H9 (cell line): Measurements from ENCODE around the gene MACIR. TPM values are rescaled to one million over a fixed set of nuclear protein-coding genes. Genes with fewer than 3 reads are reported as not detected.

Experiments
- DNase-seq: peaks from one replicate; pipeline ENCODE4 v3.0.0-alpha.2; 2017
- H2AFZ ChIP-seq: one replicate; pipeline ENCODE4 v1.6.1; 2013; ENCODE audit warnings: mild to moderate bottlenecking, low read length, control low read depth, moderate library complexity
- H2AK5ac ChIP-seq: 2 replicates; pipeline ENCODE4 v1.6.1; 2013; ENCODE audit warnings: low read length, control low read depth, mixed read lengths; ENCODE audit not compliant: insufficient read length
- H2BK120ac ChIP-seq: one replicate; pipeline ENCODE4 v1.6.1; 2013; ENCODE audit warnings: low read depth, mild to moderate bottlenecking, low read length, control low read depth, inconsistent platforms; ENCODE audit not compliant: poor library complexity, severe bottlenecking
- H2BK12ac ChIP-seq: 2 replicates; pipeline ENCODE4 v1.6.1; 2013; ENCODE audit warnings: low read length, control low read depth, mixed read lengths, low read depth; ENCODE audit not compliant: insufficient read length
- H2BK15ac ChIP-seq: 2 replicates; pipeline ENCODE4 v1.6.1; 2013; ENCODE audit warnings: low read depth, low read length, control low read depth
- H2BK20ac ChIP-seq: one replicate; pipeline ENCODE4 v1.6.1; 2013; ENCODE audit warnings: low read depth, mild to moderate bottlenecking, low read length, control low read depth, inconsistent platforms; ENCODE audit not compliant: poor library complexity, severe bottlenecking
- H2BK5ac ChIP-seq: 2 replicates; pipeline ENCODE4 v1.6.1; 2013; ENCODE audit warnings: low read length, control low read depth, mixed read lengths; ENCODE audit not compliant: insufficient read length
- H3K14ac ChIP-seq: 2 replicates; pipeline ENCODE4 v1.6.1; 2013; ENCODE audit warnings: low read length, control low read depth; ENCODE audit not compliant: insufficient read depth
- H3K18ac ChIP-seq: 2 replicates; pipeline ENCODE4 v1.6.1; 2013; ENCODE audit warnings: low read depth, mild to moderate bottlenecking, mixed read lengths, low read length, control low read depth; ENCODE audit not compliant: insufficient read length
- H3K23ac ChIP-seq: 2 replicates; pipeline ENCODE4 v1.6.1; 2013; ENCODE audit warnings: low read length, control low read depth, mixed read lengths, low read depth; ENCODE audit not compliant: insufficient read length
- H3K23me2 ChIP-seq: 2 replicates; pipeline ENCODE4 v1.6.1; 2013; ENCODE audit warnings: low read depth, mild to moderate bottlenecking, mixed read lengths, low read length, control low read depth; ENCODE audit not compliant: insufficient read length, poor library complexity, severe bottlenecking
- H3K27ac ChIP-seq: 2 replicates; pipeline ENCODE4 v1.5.1; 2013; ENCODE audit warnings: low read length, control low read depth, mixed read lengths, low read depth; ENCODE audit not compliant: insufficient read length
- H3K27me3 ChIP-seq: 2 replicates; pipeline ENCODE4 v1.6.1; 2013; ENCODE audit warnings: low read length, control low read depth, inconsistent platforms; ENCODE audit not compliant: insufficient read depth
- H3K4ac ChIP-seq: 2 replicates; pipeline ENCODE4 v1.6.1; 2013; ENCODE audit warnings: low read depth, mild to moderate bottlenecking, control low read depth, inconsistent platforms, low read length, moderate library complexity
- H3K4me1 ChIP-seq: 2 replicates; pipeline ENCODE4 v1.6.1; 2013; ENCODE audit warnings: low read length, control low read depth, inconsistent platforms; ENCODE audit not compliant: insufficient read depth
- H3K4me2 ChIP-seq: 2 replicates; pipeline ENCODE4 v1.6.1; 2013; ENCODE audit warnings: low read length, control low read depth, mixed read lengths; ENCODE audit not compliant: insufficient read length, insufficient read depth
- H3K56ac ChIP-seq: 2 replicates; pipeline ENCODE4 v1.6.1; 2013; ENCODE audit warnings: low read depth, mild to moderate bottlenecking, mixed read lengths, low read length, control low read depth; ENCODE audit not compliant: insufficient read length
- H3K79me1 ChIP-seq: 2 replicates; pipeline ENCODE4 v1.6.1; 2013; ENCODE audit warnings: low read depth, mild to moderate bottlenecking, moderate library complexity, low read length, control low read depth, inconsistent platforms; ENCODE audit not compliant: insufficient read depth, poor library complexity, severe bottlenecking
- H3K79me2 ChIP-seq: 2 replicates; pipeline ENCODE4 v1.6.1; 2013; ENCODE audit warnings: low read length, control low read depth, inconsistent platforms; ENCODE audit not compliant: insufficient read depth
- H3K9ac ChIP-seq: 2 replicates; pipeline ENCODE4 v1.6.1; 2013; ENCODE audit warnings: low read length, control low read depth, mixed read lengths; ENCODE audit not compliant: insufficient read length; ENCODE audit errors: extremely low read depth
- H3K9me3 ChIP-seq: one replicate; pipeline ENCODE4 v1.6.1; 2013; ENCODE audit warnings: low read depth, low read length, inconsistent platforms; ENCODE audit not compliant: control insufficient read depth
- H3T11ph ChIP-seq: one replicate; pipeline ENCODE4 v1.6.1; 2013; ENCODE audit warnings: mild to moderate bottlenecking, low read length, control low read depth, inconsistent platforms
- H4K20me1 ChIP-seq: one replicate; pipeline ENCODE4 v1.6.1; 2013; ENCODE audit not compliant: control insufficient read depth, insufficient read length, insufficient read depth
- H4K5ac ChIP-seq: 2 replicates; pipeline ENCODE4 v1.6.1; 2013; ENCODE audit warnings: low read depth, mild to moderate bottlenecking, mixed read lengths, low read length, control low read depth; ENCODE audit not compliant: insufficient read length
- H4K8ac ChIP-seq: replicated peaks from 2 replicates; pipeline ENCODE4 v1.6.1; 2013; ENCODE audit warnings: low read length, control low read depth, mixed read lengths, low read depth; ENCODE audit not compliant: insufficient read length
- H4K91ac ChIP-seq: 2 replicates; pipeline ENCODE4 v1.6.1; 2013; ENCODE audit warnings: low read depth, mild to moderate bottlenecking, moderate library complexity, mixed read lengths, low read length, control low read depth; ENCODE audit not compliant: insufficient read length
- H3K27ac Mint-ChIP-seq, 3 experiments: 2 replicates in 2 of 3; 3 replicates in 1 of 3; pipeline ENCODE4 v1.8.0; 2020 to 2021; ENCODE audit warnings: mixed read lengths in 3 of 3, mild to moderate bottlenecking in 1 of 3, moderate library complexity in 1 of 3
- H3K27me3 Mint-ChIP-seq: 2 replicates; pipeline ENCODE4 v1.8.0; 2021; ENCODE audit warnings: low read depth, mild to moderate bottlenecking, moderate library complexity, mixed read lengths
- H3K36me3 Mint-ChIP-seq, 3 experiments: 2 replicates in 2 of 3; 3 replicates in 1 of 3; pipeline ENCODE4 v1.8.0; 2020 to 2021; ENCODE audit warnings: low read depth in 3 of 3, mixed read lengths in 3 of 3; ENCODE audit not compliant: insufficient read depth in 1 of 3
- H3K4me1 Mint-ChIP-seq, 2 experiments: 2 replicates each; pipeline ENCODE4 v1.8.0; 2020; ENCODE audit warnings: mixed read lengths in 2 of 2
- H3K4me3 Mint-ChIP-seq, 2 experiments: 2 replicates in 1 of 2; 3 replicates in 1 of 2; pipeline ENCODE4 v1.8.0; 2020 to 2021; ENCODE audit warnings: mild to moderate bottlenecking in 2 of 2, mixed read lengths in 2 of 2, moderate library complexity in 1 of 2
- H3K9me3 Mint-ChIP-seq, 2 experiments: 2 replicates in 1 of 2; 3 replicates in 1 of 2; pipeline ENCODE4 v1.8.0; 2020; ENCODE audit warnings: mild to moderate bottlenecking in 2 of 2, mixed read lengths in 2 of 2, moderate library complexity in 1 of 2
- WGBS: extraction: QIAGEN DNeasy Blood & Tissue Kit; methylation state at CpG from one replicate; pipeline ENCODE4 v1.1.7; 2013; ENCODE audit warnings: missing lambda C conversion rate, low lambda C conversion rate, mixed read lengths; ENCODE audit not compliant: insufficient read length; ENCODE audit errors: extremely low coverage; 5-methylcytosine and 5-hydroxymethylcytosine counted together
- total RNA-seq: library from RNA; stranded (reverse); gene quantifications from 2 replicates; pipeline ENCODE4 v1.2.1, GENCODE V29; 2021
- TF ChIP-seq, protein P1 (sequence below): fragments of 200-600 bp; sonication (generic); conservative IDR thresholded peaks from 3 replicates; pipeline ENCODE4 v1.8.0; 2021; ENCODE audit warnings: antibody characterized with exemption, mild to moderate bottlenecking

The MACIR gene
- total RNA-seq, 1 experiment from 2014 or later, result 11.7 TPM

DNA sequence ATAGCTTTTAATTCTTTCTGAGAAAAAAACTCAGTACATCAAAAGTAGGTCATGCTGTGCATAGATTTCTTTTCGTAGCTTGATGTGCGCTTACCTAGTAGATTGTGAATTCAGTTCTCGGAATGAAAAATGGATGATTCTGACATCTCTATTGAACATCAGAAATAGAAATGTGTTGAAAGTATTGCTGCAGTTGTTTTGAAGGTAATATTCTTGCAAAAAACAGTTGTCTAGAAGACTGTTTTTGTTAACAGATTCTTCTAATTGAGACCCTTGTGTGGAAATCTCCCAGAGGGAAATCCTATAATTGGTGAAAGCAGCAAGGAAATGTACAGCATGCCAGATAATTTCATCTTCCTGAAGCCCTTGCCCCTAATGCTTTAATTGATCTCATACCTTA lies 54.5 kb downstream of the MACIR start:
- no peak overlapping the region for H3K9ac ChIP-seq
- no peak overlapping the region for H3T11ph ChIP-seq
- WGBS, result no CpG with 5 or more reads among the region's 3 CpGs
- no peak overlapping the region for H2AFZ ChIP-seq
- no peak overlapping the region for H3K14ac ChIP-seq
- H3K18ac ChIP-seq, result no peak overlapping the region
- Mint-ChIP-seq H3K9me3 (no peaks in the 10 kb centered on the region), H3K4me3 (no peak overlapping the region), H3K27me3 (no peaks in the 10 kb centered on the region), H3K27ac (no peak overlapping the region), H3K4me1 (no peaks in the 10 kb centered on the region), H3K36me3 (no peaks in the 10 kb centered on the region)
- no peaks in the 10 kb centered on the region for H3K79me2 ChIP-seq
- H3K4ac ChIP-seq, result no peak overlapping the region
- no peak overlapping the region for H2BK20ac ChIP-seq
- no peak overlapping the region for H3K27ac ChIP-seq
- no peak overlapping the region for H3K56ac ChIP-seq
- no peak overlapping the region for H2BK5ac ChIP-seq
- no peak overlapping the region for H2BK12ac ChIP-seq
- H3K4me1 ChIP-seq, result no peaks in the 10 kb centered on the region
- H4K8ac ChIP-seq, result no peak overlapping the region
- DNase-seq, result no peak
- no peaks in the 10 kb centered on the region for H4K20me1 ChIP-seq
- no peak overlapping the region for H3K23ac ChIP-seq
- H2BK120ac ChIP-seq, result no peak overlapping the region
- H3K4me2 ChIP-seq, result no peak overlapping the region
- no peaks in the 10 kb centered on the region for H3K27me3 ChIP-seq
- no peak overlapping the region for H2AK5ac ChIP-seq
- H4K5ac ChIP-seq, result no peak overlapping the region
- TF ChIP-seq, protein P1, sequence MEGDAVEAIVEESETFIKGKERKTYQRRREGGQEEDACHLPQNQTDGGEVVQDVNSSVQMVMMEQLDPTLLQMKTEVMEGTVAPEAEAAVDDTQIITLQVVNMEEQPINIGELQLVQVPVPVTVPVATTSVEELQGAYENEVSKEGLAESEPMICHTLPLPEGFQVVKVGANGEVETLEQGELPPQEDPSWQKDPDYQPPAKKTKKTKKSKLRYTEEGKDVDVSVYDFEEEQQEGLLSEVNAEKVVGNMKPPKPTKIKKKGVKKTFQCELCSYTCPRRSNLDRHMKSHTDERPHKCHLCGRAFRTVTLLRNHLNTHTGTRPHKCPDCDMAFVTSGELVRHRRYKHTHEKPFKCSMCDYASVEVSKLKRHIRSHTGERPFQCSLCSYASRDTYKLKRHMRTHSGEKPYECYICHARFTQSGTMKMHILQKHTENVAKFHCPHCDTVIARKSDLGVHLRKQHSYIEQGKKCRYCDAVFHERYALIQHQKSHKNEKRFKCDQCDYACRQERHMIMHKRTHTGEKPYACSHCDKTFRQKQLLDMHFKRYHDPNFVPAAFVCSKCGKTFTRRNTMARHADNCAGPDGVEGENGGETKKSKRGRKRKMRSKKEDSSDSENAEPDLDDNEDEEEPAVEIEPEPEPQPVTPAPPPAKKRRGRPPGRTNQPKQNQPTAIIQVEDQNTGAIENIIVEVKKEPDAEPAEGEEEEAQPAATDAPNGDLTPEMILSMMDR, result no peak
- H3K79me1 ChIP-seq, result no peaks in the 10 kb centered on the region
- no peak overlapping the region for H2BK15ac ChIP-seq
- H3K23me2 ChIP-seq, result no peaks in the 10 kb centered on the region
- H3K9me3 ChIP-seq, result no peaks in the 10 kb centered on the region
- H4K91ac ChIP-seq, result no peak overlapping the region
